Activated T-cell treated with anti-CD3 and anti-CD28 coated beads, Interleukin-2, amount 50 U/mL, for 1 hour (primary cell): ENCODE results near the gene OPRL1.
A peak's percentile ranks its signal among the peaks of the same experiment; 100 is the strongest.
"Not testable (repeated sequence)": the region's sequence is repeated elsewhere in the genome, so short reads cannot be mapped to it uniquely, and the experiment has no call there.

Experiments used
- DNase-seq: peaks from one replicate; pipeline ENCODE4 v3.0.0-alpha.2; 2020

Gene OPRL1

GRCh38 chr20:64088586-64088985 lies 8.7 kb downstream of the OPRL1 start:
- DNase-seq, result not testable (repeated sequence)

- DNase-seq, result no peak
These were observed 10.3 kb downstream of the OPRL1 start for GRCh38 chr20:64090165-64090564.

- no peak for DNase-seq
These were observed 11.5 kb downstream of the OPRL1 start for GRCh38 chr20:64091340-64091739.

- no peak for DNase-seq
These were observed 11.9 kb downstream of the OPRL1 start for GRCh38 chr20:64091770-64092169.

- DNase-seq, result no peak
These were observed 12.6 kb downstream of the OPRL1 start for GRCh38 chr20:64092258-64093012.

GRCh38 chr20:64093013-64093503 lies 13.2 kb downstream of the OPRL1 start:
- DNase-seq, result no peak

- no peak for DNase-seq
These were observed 15.6 kb downstream of the OPRL1 start for GRCh38 chr20:64095455-64095854.

- no peak for DNase-seq
These were observed 16.0 kb downstream of the OPRL1 start for GRCh38 chr20:64095927-64096326.

GRCh38 chr20:64096535-64096934 lies 16.7 kb downstream of the OPRL1 start:
- no peak for DNase-seq

GRCh38 chr20:64098471-64099013 lies 18.7 kb downstream of the OPRL1 start:
- no peak for DNase-seq

- no peak for DNase-seq
These were observed 19.4 kb downstream of the OPRL1 start for GRCh38 chr20:64099086-64099786.

- DNase-seq, result no peak
These were observed 20.1 kb downstream of the OPRL1 start for GRCh38 chr20:64099880-64100565.

GRCh38 chr20:64100566-64100888 lies 20.6 kb downstream of the OPRL1 start:
- DNase-seq, result no peak

GRCh38 chr20:64100946-64101688 lies 21.2 kb downstream of the OPRL1 start:
- DNase-seq, result no peak

- DNase-seq, result peak; percentile 79
These were observed 22.1 kb downstream of the OPRL1 start for GRCh38 chr20:64101731-64102621.

GRCh38 chr20:64102647-64103354 lies 22.9 kb downstream of the OPRL1 start:
- no peak for DNase-seq

GRCh38 chr20:64103871-64104666 lies 24.2 kb downstream of the OPRL1 start:
- DNase-seq, result peak; percentile 16

- peak; percentile 15 for DNase-seq
These were observed 25.0 kb downstream of the OPRL1 start for GRCh38 chr20:64104667-64105451.

GRCh38 chr20:64105846-64106434 lies 26.1 kb downstream of the OPRL1 start:
- peak; percentile 11 for DNase-seq
